HG03439 (cell line): ENCODE results near the gene FAH.

Source experiments
- ATAC-seq: cut with Tn5 transposase; IDR thresholded peaks from one replicate; pipeline ENCODE4 v1.9.1; 2021; ENCODE audit warnings: mild to moderate bottlenecking, moderate library complexity; ENCODE audit not compliant: unreplicated experiment

The FAH gene

DNA sequence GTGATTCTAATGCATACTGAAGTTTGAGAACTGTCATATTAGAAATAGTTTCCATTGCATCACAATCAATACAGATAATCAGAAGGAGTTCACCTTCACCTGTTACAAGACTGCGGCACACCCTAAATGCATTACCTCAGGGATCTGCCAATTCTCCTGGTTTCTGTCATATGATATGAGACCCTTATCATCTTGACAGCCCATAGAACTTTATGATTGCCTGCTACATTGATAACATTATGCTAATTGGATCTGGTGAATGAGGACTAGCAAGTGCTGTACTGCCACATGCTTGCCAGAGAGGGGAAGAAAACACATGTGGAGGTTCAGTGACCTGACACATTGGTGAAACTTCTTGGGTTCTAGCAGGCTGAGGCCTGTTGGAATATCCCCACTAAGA is 41.4 kb downstream of the FAH start:
- ATAC-seq: no peak

DNA sequence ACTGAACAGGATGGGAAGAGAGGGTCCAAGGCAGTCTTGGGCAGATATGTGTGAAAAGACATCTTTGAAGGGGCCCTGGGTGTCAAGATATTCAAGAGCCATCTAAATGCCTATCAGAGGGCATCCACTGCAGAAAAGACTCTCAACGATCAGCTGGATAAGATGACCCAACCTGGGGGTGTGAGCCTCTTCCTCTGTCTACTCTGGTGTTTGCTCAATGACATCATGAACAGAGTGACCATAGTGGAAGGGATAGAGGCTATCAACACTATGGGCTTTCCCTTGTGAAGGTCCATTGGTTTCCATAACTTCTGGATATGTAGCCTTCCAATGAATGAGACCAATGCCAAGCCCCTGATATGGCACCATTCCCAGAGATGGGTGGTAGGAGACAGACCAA is 42.1 kb downstream of the FAH start:
- ATAC-seq: no peak

DNA sequence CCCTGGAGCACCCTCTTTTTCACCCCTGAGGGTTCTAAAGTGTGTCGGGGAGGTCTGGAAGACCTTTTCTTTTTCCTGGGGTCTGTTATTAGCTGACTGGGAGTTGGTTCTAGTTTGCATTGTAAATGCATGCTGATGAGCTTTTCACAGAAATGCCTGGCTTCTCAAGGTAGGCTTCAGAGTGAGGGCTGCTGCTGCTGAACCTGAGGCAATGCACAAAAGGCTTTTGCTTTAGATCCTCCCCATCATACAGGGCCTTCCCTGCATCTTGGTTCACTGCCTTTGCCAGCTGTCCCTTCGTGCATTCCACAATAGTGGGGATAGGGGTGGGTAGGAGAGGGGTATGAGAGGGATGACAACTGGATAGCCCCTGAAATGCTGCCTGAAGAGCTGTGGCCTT is 46.6 kb downstream of the FAH start:
- no peak for ATAC-seq

DNA sequence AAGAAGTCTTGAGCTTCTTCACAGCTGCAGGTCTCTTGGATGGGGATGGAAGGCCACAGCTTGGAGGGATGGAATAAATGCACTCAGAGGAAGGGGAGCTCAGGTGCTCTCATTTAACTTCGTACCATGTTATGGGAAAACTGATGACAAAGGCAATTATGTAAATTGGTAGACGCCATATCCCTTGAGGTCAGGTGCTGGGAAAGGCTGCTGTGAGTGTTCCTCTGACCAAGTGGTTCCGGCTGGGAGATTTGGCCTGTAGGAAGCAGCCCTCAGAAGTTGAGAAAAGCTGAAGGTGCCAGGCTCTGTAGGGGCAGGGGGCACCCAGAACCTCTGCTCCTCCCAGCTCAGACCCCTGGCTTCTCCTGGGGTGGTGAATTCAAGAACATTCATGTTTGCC is 47.1 kb downstream of the FAH start:
- no peak for ATAC-seq

DNA sequence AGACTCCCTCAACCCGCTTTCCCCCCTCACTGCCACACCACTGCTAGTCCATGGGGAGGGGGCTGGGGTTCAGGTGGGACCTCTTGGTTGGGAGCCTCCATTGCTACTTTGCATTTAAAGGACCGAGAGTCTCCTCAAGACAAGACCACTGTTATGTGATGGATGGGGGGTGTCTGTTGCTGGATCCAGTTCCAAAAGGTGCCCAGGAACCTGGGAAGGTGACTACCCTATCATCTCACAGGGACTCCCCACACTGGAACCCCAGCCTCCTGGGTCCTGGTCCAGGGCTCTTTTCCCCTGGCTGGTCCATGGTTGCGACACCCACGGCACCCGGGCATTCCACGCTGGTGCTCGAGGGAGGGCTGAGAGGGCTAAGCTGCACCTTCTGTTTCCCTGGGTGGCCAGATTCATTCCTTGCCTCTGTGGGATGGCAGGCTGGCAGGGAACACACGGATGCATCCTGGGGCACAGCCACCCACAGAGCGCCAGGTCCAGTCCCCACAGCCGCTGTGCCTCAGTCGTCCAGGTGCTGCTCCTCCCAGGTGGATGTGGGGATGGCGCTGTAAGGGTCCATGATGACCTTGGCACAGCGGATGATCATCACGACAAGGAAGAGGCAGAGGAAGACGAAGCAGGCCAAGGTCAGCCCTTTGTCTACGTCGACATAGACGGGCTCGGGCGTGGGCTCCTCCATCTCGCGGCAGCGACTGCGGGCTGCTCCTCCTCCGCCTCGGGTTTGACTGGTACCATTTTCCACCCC is 48.6 kb downstream of the FAH start:
- no peak for ATAC-seq

DNA sequence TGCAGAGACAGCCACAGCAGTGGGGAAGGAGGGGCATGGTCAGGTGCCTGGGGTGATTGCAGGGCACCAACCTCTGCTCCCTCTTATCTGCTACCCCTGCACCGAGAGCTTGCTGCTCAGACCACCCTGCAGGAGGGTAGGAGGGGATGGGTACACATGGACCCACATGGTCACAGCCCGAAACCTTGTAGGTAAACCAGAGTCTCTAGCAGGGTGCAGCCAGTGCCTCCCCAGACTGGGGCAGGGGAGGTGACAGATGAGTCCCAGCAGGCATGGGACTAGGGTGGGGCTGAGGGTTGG is 49.2 kb downstream of the FAH start:
- no peak for ATAC-seq

DNA sequence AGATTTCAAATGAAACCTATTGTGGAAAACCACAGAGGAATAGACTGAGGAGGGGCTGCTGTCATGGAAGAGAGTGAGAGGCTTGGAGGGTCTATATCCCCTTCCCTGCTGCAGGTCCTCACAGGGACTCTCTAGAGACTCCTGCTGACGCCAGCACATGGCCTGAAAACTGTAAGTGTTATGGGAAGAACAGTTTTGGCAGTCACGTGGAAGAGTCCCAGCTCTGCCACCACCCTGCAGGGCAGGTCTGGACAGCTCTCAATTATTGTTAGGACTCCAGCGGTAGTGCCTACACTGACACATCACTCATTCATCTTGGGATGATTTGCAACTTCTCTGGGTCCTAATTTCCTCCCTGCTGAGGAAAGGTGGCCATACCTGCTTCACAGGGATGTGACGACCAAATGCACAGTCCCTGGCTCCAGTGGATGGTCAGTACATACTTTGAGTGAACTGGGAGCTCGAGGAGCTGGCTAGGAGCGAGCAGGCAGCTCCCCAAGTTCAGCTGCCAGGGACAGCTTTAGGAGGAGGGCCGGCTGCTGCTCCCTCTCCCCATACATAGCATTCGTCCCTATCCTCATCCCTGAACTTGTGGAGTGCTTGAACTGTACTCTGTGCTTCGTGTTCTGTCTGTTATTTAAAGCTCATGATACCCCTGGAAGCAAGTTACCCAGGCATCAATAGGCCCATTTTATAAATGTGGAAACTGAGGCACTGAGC is 50.0 kb downstream of the FAH start:
- ATAC-seq: no peak

DNA sequence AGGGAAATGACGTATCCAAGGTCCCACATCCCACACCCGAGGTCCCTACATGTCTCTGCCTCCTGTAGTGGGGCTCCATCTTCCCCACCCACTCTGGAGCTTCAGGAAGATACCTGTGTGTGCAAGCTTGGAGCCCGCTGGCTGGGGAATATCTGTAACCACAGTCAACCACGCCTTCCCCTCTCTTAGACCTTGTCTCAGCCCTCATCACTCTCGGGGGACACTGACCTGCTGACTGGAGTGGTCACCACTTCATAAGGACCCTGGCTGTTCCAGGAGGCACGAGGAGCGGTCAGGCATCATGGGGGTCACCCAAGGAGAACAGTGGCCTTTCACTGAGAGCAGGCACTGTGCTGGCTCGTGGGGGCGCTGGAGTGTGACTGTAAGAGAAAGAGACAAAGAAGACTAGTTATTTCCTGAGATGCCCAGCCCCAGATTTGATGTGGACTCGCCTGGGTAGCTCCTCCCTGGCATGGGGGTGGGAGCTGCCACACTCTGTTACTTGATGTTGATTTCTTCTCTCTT is 50.6 kb downstream of the FAH start:
- ATAC-seq: no peak

DNA sequence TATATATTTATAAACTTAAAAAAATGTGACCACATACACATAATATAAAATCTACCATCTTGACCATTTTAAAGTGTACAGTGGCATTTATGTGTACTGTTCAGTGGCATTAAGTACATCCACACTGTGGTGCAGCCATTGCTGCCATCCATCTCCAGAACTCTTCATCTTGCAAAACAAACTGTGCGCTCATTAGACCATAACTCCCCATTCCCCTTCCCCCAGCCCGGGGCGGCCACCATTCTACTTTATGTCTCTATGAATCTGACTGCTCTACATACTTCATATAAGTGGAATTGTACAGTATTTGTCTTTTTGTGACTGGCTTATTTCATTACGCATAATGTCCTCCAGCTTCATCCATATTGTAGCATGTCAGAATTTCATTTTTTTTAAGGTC is 51.4 kb downstream of the FAH start:
- no peak for ATAC-seq

DNA sequence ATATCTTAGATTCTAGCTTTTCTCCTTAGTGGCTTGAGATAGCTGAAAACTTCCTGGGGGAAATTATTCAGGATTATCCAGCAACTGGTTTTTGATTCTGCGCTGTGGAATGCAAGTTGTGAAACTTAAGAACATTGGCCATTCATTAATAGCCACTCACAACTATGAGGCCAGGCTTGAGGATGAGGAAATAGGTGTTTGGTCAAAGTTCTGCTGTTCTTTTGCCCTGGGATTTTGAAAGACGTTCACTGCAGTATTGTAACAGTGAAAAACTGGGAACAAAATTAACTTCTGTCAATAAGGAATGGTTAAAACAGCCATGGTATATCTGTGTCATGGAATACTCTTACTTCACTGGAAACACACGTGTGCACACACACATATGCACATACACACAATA is 55.1 kb downstream of the FAH start:
- no peak for ATAC-seq

DNA sequence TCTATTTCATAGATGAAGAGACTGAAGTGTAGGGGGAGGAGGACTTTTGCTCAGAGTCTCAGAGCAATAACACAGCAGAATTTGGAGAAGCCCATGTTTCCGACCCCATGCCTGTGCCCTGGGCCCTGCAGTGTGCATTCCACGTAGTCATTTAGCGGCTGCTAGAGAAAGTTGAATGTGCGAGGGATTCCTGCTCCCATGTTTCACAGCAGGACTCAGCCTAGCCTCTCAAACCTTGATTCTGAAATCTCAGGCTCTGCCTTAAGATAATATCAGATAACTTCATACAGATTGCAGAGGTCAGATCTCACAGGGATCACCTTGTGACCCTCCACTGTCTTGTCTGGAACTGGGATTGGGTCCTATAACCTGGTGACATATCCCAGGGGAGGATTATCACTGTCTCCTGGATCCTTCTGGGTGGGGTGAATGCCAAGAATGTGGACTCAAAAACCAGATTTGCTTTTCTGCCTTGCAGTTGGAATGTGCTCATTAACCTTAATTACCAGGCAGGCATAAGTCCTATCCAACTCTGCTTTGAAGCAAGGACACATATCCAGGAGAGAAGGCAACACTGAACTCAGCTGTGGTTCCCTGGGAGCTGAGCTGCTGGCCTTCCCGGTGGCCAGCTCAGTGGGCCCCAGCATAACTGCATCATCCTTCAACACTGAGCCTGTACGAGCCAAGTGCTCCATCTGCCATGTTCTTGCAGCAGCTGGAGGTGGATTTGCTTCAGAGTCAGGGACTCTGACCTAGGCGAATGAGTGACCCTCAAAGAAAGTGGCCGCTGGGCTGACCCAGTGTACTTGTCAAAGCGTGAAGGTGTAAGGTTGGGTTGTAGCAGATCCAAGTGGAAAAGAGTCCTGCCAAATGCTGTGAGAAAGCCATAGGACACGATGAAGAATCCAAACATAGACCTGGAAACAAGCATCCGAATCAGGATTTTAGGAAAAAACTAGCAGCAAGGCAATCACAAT is 56.2 kb downstream of the FAH start:
- no peak for ATAC-seq

DNA sequence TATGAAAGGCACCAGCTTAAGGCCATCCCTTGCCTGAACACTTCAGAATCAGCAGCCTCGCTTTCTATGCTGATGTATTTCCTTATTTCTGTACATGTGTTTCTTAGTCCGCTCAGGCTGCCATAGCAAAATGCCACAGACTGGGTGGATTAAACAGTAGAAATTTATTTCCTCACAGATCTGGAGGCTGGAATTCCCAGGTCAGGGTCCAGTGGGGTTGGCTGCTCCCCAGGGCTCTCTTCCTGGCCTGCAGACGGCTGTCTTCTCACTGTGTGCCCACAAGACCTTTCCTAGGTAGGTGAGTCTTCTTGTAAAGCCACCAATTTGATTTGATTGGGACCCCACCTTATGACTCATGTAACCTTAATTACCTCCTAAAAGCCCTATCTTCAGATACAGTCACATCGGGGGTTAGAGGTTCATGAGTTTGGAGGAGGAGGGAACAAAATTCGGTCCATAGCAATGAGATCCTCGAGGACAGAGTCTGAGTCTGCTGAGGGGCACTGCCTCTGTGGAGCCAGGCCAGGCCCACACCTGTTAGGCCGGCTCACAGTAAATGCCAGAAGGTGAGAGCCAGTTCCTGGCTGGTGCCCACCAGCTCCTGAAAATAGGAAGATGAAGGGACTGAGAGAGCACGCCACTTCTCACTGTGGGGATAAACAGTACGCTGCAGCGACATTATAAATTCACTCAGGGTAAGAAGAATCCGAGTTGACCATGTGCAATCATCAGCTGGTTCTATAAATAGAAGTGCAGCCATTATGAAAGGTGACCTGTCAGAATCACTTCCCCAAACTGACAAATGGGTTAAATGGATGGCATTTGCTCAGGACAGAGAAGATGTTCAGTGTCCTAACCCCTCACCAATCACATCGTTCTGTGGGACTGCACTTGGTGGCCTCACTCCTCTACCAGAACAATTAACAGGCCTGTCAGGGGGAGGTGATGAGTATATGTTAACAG is 58.1 kb downstream of the FAH start:
- ATAC-seq: no peak

DNA sequence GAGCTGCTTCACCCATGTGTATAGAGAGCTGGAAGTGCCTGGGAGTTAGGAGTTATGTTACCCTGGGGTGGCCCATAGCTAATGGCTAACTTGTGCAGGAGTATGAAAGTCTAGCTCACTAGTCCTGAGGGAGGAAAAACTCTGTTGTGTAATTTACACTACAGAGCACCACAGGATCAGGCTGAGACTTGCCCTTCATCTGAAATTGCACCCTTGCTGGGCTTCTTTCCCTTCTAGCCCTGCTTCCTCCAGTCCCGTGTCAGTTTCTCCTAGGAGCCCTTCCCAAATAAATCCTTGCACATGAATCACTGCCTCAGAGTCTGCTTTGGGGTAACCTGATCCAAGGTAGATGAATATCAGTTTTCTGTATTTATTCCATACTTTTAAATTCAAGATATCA is 59.2 kb downstream of the FAH start:
- ATAC-seq: no peak

DNA sequence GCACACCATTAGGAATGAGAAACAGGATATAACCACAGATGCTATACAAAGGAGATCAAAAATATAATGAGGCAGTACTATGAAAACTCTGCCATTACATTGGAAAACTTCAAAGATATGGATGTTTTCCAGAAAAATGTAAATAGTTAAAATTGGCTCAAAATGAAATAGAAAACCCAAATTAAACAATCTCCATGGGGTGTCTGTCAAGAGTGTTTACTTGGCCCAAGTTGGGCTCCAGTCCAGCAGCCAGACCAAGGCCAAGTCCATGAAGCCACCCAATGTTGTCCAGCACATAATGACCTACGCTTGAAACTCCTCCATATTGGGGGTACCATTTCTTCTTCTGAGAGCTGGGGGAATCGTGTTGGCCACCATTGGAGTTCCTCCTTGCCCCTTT is 62.1 kb downstream of the FAH start:
- no peak for ATAC-seq

DNA sequence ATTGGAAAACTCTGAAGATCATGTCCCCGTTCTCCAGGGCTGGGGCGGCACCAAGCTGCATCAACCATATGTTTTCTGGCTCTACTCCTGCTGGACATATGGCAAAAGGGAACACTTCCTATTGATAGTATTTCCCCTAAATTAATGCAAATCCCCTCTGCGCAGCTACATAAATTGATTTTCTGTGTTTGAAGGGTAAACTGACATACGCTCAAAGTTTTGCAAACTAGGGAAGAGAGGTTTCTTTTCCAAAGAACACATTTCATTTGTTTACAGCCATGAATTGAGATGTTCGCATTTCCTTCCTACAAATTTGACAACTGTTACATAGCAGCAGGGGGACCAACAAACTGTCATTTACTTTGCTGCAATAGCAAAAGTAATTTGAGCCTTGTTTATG is 63.3 kb downstream of the FAH start:
- ATAC-seq: no peak

DNA sequence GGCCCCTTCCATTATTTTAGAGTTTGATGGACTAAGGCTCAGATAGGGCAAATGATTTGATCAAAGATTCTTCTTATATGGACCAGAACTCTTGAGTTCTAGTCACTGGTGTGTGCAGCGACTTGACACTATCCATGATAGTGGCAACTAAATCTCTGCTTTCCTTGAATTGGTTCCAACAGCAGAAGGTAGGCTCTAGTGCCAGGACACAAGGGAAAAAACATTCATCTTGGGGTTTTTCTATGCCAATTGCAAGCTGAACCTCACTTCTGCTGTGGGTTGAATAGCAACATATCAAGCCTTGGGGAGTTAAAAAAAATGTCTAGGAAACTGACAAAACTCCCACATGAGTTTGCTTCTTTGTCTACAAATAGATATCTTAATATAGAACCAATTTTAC is 64.1 kb downstream of the FAH start:
- ATAC-seq: no peak

DNA sequence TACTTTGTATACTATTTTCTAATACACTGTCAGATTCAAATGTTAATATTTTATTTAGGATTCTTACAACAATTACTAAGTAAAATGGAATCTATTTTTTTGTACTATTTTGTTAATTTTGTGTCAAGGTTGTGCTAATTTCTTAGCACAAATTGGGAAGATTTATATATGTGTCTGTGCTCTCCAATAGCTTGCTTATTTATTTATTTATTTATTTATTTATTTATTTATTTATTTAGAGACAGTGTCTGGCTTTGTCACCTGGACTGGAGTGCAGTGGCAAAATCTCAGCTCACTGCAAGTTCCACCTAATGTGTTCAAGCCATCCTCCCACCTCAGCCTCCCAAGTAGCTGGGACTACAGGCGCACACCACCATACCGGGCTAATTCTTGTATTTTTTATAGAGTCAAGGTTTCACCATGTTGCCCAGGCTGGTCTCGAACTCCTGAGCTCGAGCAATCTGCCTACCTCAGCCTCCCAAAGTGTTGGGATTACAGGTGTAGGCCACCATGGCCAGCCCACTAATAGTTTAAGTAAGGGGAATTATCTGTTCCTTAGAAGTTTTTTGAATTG is 64.6 kb downstream of the FAH start:
- ATAC-seq: no peak

DNA sequence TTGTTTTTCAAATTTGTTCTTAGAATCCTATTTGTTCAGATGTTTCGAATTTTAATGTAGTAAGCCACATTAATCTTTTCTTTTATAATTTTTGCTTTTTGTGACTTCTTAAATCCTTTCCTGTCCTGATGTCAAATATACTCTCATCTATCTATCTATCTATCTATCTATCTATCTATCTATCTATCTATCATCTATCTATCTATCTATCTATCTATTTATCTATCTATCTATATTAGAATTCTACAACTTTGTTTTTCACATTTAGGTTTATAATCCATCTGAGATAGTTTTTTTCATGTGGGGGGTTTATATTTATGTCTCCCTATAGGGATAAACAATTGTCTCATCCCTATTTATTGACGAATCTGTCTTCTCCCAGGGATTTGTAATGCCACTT is 67.2 kb downstream of the FAH start:
- no peak for ATAC-seq

DNA sequence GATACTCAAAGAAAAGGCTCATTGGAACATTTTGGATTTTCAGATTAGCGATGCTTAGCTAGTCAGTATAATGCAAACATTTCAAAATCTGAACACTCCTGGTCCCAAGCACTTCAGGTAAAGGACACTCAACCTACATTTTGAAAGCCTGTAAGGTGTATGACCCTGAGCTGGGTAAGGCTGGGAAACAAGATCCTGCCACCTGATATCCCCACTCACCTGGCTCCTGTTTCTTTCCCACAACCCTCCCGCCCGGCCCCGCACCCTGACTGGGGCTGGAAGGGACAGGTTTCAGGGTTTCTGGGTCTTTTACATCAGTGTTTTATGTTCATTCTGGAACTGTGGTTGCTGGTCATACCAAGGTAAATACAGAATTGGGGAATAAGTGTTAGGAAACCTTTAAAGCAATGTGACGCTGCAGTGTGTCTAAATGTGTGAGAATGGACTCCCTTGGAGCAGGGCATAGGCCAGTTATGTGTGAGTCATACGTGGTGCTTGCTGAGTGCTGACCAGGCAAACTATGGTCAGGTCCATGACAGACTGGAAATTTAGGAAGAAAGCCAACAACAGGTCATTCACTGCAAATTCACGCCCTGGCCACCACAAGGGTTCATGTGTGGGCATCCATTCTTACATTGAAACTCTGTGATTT is 76.3 kb downstream of the FAH start:
- no peak for ATAC-seq

DNA sequence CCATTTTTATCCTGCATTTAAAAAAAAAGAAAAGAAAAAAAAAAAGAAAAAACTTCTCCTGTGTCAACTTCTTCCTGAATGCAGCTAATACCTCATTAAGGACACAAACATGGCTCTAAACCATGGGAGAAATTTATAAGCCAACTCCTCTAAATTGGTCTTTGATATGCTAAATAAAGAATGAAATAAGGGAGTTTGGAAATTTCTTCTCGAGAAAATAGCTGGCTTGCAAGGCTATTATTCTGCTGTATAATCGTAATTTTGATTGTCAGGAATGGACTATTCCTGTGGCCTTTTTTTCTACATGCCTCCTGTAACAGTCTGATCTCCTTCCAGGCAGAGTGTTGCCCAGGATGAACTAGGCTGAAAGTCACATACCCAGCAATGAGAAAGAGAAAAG is 78.6 kb downstream of the FAH start:
- ATAC-seq: no peak
